LNCaP clone FGC (cell line): Measurements from ENCODE around the gene CDK5RAP2.

ENCODE experiments used
- DNase-seq: peaks from one replicate; pipeline ENCODE4 v3.0.0-alpha.2; 2011; ENCODE audit warnings: low read depth
- H3K4me3 ChIP-seq: 2 replicates; pipeline ENCODE4 v1.5.1; 2011; ENCODE audit warnings: mild to moderate bottlenecking, low read depth, low read length, control low read depth
- CTCF ChIP-seq: IDR thresholded peaks from 2 replicates; pipeline ENCODE4 v1.5.1; 2012; ENCODE audit warnings: mild to moderate bottlenecking; ENCODE audit not compliant: control insufficient read depth, insufficient read depth; ENCODE audit errors: extremely low read depth

Gene CDK5RAP2

GRCh38 chr9:120374239-120374638 is 205.7 kb downstream of the CDK5RAP2 start:
- no peak overlapping the region for H3K4me3 ChIP-seq
- no peak for TF ChIP-seq CTCF
- no peak for DNase-seq

GRCh38 chr9:120372040-120372439 is 207.9 kb downstream of the CDK5RAP2 start:
- TF ChIP-seq CTCF: no peak
- H3K4me3 ChIP-seq: no peak overlapping the region
- DNase-seq: no peak

- H3K4me3 ChIP-seq: no peak overlapping the region
- no peak for DNase-seq
- TF ChIP-seq CTCF: no peak
Measured at GRCh38 chr9:120369608-120370220, 210.3 kb downstream of the CDK5RAP2 start.

- H3K4me3 ChIP-seq: no peak overlapping the region
- DNase-seq: no peak
- TF ChIP-seq CTCF: no peak
Measured at GRCh38 chr9:120368799-120369198, 211.2 kb downstream of the CDK5RAP2 start.

- no peak overlapping the region for H3K4me3 ChIP-seq
- DNase-seq: peak; percentile 8
- TF ChIP-seq CTCF: no peak
Measured at GRCh38 chr9:120366644-120367019, 213.3 kb downstream of the CDK5RAP2 start.

- DNase-seq: no peak
- H3K4me3 ChIP-seq: no peak overlapping the region
- no peak for TF ChIP-seq CTCF
Measured at GRCh38 chr9:120365386-120365785, 214.6 kb downstream of the CDK5RAP2 start.

- no peak for DNase-seq
- no peak overlapping the region for H3K4me3 ChIP-seq
- TF ChIP-seq CTCF: no peak
Measured at GRCh38 chr9:120363697-120364096, 216.3 kb downstream of the CDK5RAP2 start.
